MM.1S (cell line): ENCODE measurements around the gene EVL.
"Not testable (repeated sequence)": the region's sequence is repeated elsewhere in the genome, so short reads cannot be mapped to it uniquely, and the experiment has no call there.

Experiments
- DNase-seq: peaks from one replicate; pipeline ENCODE4 v3.0.0-alpha.2; 2015
- H2AFZ ChIP-seq: fragments of 300-600 bp; sonication (generic); 2 replicates; pipeline ENCODE4 v1.6.0; 2016; ENCODE audit warnings: antibody characterized with exemption, low read length
- H3F3A ChIP-seq: fragments of 300-600 bp; sonication (generic); 2 replicates; pipeline ENCODE4 v1.6.1; 2016; ENCODE audit warnings: mild to moderate bottlenecking, antibody characterized with exemption, low read length, moderate library complexity, mixed read lengths; ENCODE audit not compliant: insufficient read depth
- H3K27ac ChIP-seq: fragments of 300-600 bp; sonication (generic); 2 replicates; pipeline ENCODE4 v1.5.1; 2016; ENCODE audit warnings: mild to moderate bottlenecking, low read length
- H3K27me3 ChIP-seq: fragments of 300-600 bp; sonication (generic); replicated peaks from 2 replicates; pipeline ENCODE4 v1.6.0; 2016; ENCODE audit warnings: low read length; ENCODE audit not compliant: insufficient read depth
- H3K36me3 ChIP-seq: fragments of 300-600 bp; sonication (generic); replicated peaks from 2 replicates; pipeline ENCODE4 v1.6.1; 2016; ENCODE audit warnings: mild to moderate bottlenecking, low read length, mixed read lengths; ENCODE audit not compliant: insufficient read depth
- H3K4me1 ChIP-seq: fragments of 300-600 bp; sonication (generic); 2 replicates; pipeline ENCODE4 v1.6.1; 2016; ENCODE audit warnings: low read length, mixed read lengths
- H3K4me2 ChIP-seq: fragments of 300-600 bp; sonication (generic); 2 replicates; pipeline ENCODE4 v1.6.0; 2016; ENCODE audit warnings: low read depth, low read length
- H3K4me3 ChIP-seq: fragments of 300-600 bp; sonication (generic); 2 replicates; pipeline ENCODE4 v1.5.1; 2016; ENCODE audit warnings: low read length, mixed read lengths
- H3K79me2 ChIP-seq: fragments of 300-600 bp; sonication (generic); 2 replicates; pipeline ENCODE4 v1.6.1; 2016; ENCODE audit warnings: mixed run types, low read length, mixed read lengths
- H3K9ac ChIP-seq: fragments of 300-600 bp; sonication (generic); 2 replicates; pipeline ENCODE4 v1.6.1; 2016; ENCODE audit warnings: low read length, mixed read lengths
- H3K9me2 ChIP-seq: fragments of 300-600 bp; sonication (generic); replicated peaks from 2 replicates; pipeline ENCODE4 v1.6.1; 2016; ENCODE audit warnings: mild to moderate bottlenecking, low read length, mixed read lengths; ENCODE audit not compliant: insufficient read depth
- H3K9me3 ChIP-seq: fragments of 300-600 bp; sonication (generic); replicated peaks from 2 replicates; pipeline ENCODE4 v1.6.1; 2016; ENCODE audit warnings: mild to moderate bottlenecking, low read length, mixed read lengths; ENCODE audit not compliant: insufficient read depth
- H4K20me1 ChIP-seq: fragments of 300-600 bp; sonication (generic); 2 replicates; pipeline ENCODE4 v1.6.1; 2016; ENCODE audit warnings: mild to moderate bottlenecking, low read length, moderate library complexity, mixed read lengths; ENCODE audit not compliant: insufficient read depth
- EZH2 ChIP-seq: fragments of 300-600 bp; sonication (generic); optimal IDR thresholded peaks from 2 replicates; pipeline ENCODE3; 2017; ENCODE audit warnings: low read depth, mild to moderate bottlenecking, antibody characterized with exemption, low read length, mixed read lengths
- EZH2phosphoT487 ChIP-seq: fragments of 300-600 bp; sonication (generic); IDR thresholded peaks from 2 replicates; pipeline ENCODE4 v1.6.1; 2018; ENCODE audit warnings: antibody characterized with exemption, low read length
- TF ChIP-seq, protein P1 (sequence below): fragments of 300-600 bp; sonication (generic); IDR thresholded peaks from 2 replicates; pipeline ENCODE4 v1.5.1; 2016; ENCODE audit warnings: antibody characterized with exemption, low read length, mixed read lengths

The EVL gene

GRCh38 chr14:100025111-100025510 lies 40.1 kb upstream of the EVL start:
- Histone ChIP-seq H3K4me1 (no peaks in the 10 kb centered on the region), H3K4me2 (no peak overlapping the region)

GRCh38 chr14:100027771-100028490 lies 37.3 kb upstream of the EVL start:
- H3K4me3 ChIP-seq = no peak overlapping the region
- no peak overlapping the region for H3K9ac ChIP-seq
- H3K9me3 ChIP-seq = no peaks in the 10 kb centered on the region
- H4K20me1 ChIP-seq = no peaks in the 10 kb centered on the region
- TF ChIP-seq, protein P1, sequence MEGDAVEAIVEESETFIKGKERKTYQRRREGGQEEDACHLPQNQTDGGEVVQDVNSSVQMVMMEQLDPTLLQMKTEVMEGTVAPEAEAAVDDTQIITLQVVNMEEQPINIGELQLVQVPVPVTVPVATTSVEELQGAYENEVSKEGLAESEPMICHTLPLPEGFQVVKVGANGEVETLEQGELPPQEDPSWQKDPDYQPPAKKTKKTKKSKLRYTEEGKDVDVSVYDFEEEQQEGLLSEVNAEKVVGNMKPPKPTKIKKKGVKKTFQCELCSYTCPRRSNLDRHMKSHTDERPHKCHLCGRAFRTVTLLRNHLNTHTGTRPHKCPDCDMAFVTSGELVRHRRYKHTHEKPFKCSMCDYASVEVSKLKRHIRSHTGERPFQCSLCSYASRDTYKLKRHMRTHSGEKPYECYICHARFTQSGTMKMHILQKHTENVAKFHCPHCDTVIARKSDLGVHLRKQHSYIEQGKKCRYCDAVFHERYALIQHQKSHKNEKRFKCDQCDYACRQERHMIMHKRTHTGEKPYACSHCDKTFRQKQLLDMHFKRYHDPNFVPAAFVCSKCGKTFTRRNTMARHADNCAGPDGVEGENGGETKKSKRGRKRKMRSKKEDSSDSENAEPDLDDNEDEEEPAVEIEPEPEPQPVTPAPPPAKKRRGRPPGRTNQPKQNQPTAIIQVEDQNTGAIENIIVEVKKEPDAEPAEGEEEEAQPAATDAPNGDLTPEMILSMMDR = no peak
- TF ChIP-seq EZH2phosphoT487 = no peak
- no peak for TF ChIP-seq EZH2
- H3K4me1 ChIP-seq = no peaks in the 10 kb centered on the region
- DNase-seq = no peak
- H3F3A ChIP-seq = no peaks in the 10 kb centered on the region
- no peaks in the 10 kb centered on the region for H3K36me3 ChIP-seq
- no peaks in the 10 kb centered on the region for H3K27me3 ChIP-seq
- H3K9me2 ChIP-seq = no peaks in the 10 kb centered on the region
- no peak overlapping the region for H2AFZ ChIP-seq
- H3K4me2 ChIP-seq = no peak overlapping the region
- H3K79me2 ChIP-seq = no peaks in the 10 kb centered on the region
- no peak overlapping the region for H3K27ac ChIP-seq

More at GRCh38 chr14:100025111-100025510, 40.1 kb upstream of the EVL start:
- DNase-seq = peak; percentile 6
- no peaks in the 10 kb centered on the region for H3K9me2 ChIP-seq
- TF ChIP-seq, protein P1 = peak; percentile 16; the same call in 1 of the 2 replicates
- TF ChIP-seq EZH2 = no peak
- no peak for TF ChIP-seq EZH2phosphoT487
- H3K4me3 ChIP-seq = no peak overlapping the region
- H2AFZ ChIP-seq = no peak overlapping the region
- H3K9me3 ChIP-seq = no peaks in the 10 kb centered on the region
- H3K36me3 ChIP-seq = no peaks in the 10 kb centered on the region
- no peak overlapping the region for H3K27ac ChIP-seq
- no peaks in the 10 kb centered on the region for H4K20me1 ChIP-seq
- H3K27me3 ChIP-seq = no peaks in the 10 kb centered on the region
- no peak overlapping the region for H3K9ac ChIP-seq
- H3K79me2 ChIP-seq = no peaks in the 10 kb centered on the region
- H3F3A ChIP-seq = no peaks in the 10 kb centered on the region

DNA sequence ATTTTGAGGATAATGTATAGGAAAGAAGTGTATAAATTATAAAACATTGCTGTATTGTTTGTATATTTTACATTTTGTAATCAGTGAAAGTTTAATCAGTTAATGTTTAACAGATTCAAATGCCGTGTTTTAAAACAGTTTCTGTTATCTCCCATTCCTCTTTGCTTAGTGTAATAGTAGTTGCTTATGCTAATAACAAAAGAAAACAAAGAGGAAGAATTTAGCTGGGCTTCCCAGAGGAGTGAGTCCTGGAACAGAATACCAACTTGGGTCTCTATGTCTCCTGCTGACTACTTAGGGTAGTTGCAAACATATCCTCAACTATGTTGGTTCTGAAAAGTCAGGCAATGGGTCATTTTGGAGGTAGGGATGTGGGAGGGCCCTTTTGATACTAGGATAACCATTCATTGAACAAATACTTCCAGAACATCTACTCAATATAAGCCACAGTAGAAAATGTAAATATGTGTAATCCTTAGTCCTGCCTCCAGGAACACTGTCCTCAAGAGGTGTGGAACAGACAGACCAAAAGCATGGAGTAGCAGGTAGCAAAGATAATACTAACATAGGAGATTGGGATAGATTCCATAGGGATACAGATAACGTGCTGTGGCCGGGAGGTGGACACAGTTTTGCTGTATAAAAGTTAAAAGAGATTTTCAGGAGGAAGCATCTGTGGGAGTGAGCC lies 36.1 kb upstream of the EVL start:
- Histone ChIP-seq H3K9ac (no peak overlapping the region), H3K4me3 (no peak overlapping the region), H3F3A (no peaks in the 10 kb centered on the region), H3K4me1 (no peaks in the 10 kb centered on the region), H3K79me2 (no peaks in the 10 kb centered on the region), H3K4me2 (no peak overlapping the region), H4K20me1 (no peaks in the 10 kb centered on the region), H3K36me3 (no peaks in the 10 kb centered on the region), H3K27ac (no peak overlapping the region), H3K9me3 (no peaks in the 10 kb centered on the region), H2AFZ (no peak overlapping the region), H3K27me3 (no peaks in the 10 kb centered on the region), H3K9me2 (no peaks in the 10 kb centered on the region)
- no peak for DNase-seq
- TF ChIP-seq EZH2phosphoT487 = no peak
- TF ChIP-seq, protein P1 = no peak
- no peak for TF ChIP-seq EZH2

DNA sequence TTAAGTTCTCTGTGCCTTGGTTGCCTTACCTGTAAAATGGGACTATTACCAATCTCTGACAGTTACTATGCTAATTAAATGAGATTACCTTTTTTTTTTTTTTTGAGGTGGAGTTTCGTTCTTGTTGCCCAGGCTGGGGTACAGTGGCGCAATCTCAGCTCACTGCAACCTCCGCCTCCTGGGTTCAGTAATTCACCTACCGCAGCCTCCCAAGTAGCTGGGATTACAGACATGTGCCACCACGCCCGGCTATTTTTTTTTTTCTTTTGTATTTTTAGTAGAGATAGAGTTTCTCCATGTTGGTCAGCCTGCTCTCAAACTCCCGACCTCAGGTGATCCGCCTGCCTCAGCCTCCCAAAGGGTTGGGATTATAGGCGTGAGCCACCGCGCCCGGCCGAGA lies 35.2 kb upstream of the EVL start:
- not testable (repeated sequence) for H2AFZ ChIP-seq, H3K27me3 ChIP-seq, DNase-seq, H4K20me1 ChIP-seq, H3K9me2 ChIP-seq, H3K9ac ChIP-seq, H3K9me3 ChIP-seq, H3K79me2 ChIP-seq, H3F3A ChIP-seq, H3K27ac ChIP-seq, H3K4me3 ChIP-seq, H3K4me1 ChIP-seq, H3K4me2 ChIP-seq, H3K36me3 ChIP-seq
